Epidermal melanocyte (primary cell): ENCODE measurements around the gene KLHL29.
"Not testable (repeated sequence)": the region's sequence is repeated elsewhere in the genome, so short reads cannot be mapped to it uniquely, and the experiment has no call there.

Experiments
- DNase-seq: peaks from one replicate; pipeline ENCODE4 v3.0.0; 2011; ENCODE audit warnings: low spot score; ENCODE audit not compliant: insufficient read length

The KLHL29 gene

GRCh38 chr2:23705771-23706612 is 321.0 kb downstream of the KLHL29 start:
- DNase-seq: no peak

GRCh38 chr2:23706613-23707078 is 321.7 kb downstream of the KLHL29 start:
- no peak for DNase-seq

DNA sequence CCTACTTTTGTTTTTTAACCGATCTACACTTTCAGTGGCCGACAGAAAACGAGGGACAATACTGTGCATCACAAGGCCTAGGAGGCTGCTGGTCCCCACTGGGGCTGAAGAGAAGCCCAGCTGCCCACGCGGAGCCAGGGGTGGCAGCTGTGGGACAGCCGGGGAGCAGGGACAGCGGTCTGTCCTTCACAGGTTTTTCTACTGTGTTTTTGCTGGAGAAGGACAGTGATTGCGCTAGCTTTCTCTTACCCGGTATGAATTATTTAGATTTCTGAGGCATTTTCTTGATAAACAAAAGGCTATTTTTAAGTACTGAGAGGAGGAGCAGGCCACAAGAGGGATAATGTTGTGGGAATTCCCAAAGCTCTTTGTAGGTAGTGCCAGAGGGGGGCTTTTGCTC is 322.1 kb downstream of the KLHL29 start:
- no peak for DNase-seq

GRCh38 chr2:23708771-23709170 is 323.8 kb downstream of the KLHL29 start:
- DNase-seq: no peak

DNA sequence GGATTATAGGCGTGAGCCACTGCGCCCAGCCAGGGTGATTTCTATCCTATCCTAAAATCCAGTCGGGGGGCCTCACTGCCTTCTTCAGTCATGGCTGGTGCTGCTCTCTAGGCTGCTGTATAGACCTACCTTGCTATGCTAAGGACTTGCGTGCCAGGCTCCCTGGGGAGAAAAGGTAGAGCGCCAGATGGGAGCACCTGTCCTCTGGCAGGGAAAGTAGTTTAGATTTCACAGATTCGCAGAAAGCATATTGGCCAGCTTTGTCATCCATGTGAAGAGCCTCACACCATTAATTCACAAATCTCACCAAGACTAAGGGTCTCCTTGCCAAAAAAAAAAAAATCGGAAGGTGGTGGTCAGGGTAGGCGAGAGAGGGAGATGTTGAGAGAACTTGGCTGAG is 324.3 kb downstream of the KLHL29 start:
- no peak for DNase-seq

- DNase-seq: no peak
Measured at GRCh38 chr2:23711979-23712755, 327.2 kb downstream of the KLHL29 start.

GRCh38 chr2:23712756-23713151 is 327.8 kb downstream of the KLHL29 start:
- DNase-seq: no peak

DNA sequence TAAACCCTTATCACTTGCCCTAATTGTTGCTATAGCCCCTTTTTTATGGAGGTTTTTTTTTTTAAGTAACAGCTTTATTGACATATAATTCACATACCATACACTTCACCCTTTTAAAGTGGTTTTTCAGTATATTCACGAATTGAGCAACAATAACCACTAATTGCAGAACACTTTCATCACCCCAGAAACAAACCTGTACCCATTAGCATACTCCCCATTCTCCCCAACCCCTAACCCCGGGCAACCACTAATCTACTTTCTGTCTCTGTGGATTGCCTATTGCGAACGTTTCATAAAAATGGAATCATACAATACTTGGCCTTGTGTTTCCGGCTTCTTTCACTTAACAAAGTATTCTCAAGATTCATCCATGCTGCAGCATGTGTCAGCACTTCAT is 328.4 kb downstream of the KLHL29 start:
- no peak for DNase-seq

- DNase-seq: no peak
Measured at GRCh38 chr2:23718931-23719700, 334.1 kb downstream of the KLHL29 start.

- no peak for DNase-seq
Measured at GRCh38 chr2:23719716-23720115, 334.7 kb downstream of the KLHL29 start.

DNA sequence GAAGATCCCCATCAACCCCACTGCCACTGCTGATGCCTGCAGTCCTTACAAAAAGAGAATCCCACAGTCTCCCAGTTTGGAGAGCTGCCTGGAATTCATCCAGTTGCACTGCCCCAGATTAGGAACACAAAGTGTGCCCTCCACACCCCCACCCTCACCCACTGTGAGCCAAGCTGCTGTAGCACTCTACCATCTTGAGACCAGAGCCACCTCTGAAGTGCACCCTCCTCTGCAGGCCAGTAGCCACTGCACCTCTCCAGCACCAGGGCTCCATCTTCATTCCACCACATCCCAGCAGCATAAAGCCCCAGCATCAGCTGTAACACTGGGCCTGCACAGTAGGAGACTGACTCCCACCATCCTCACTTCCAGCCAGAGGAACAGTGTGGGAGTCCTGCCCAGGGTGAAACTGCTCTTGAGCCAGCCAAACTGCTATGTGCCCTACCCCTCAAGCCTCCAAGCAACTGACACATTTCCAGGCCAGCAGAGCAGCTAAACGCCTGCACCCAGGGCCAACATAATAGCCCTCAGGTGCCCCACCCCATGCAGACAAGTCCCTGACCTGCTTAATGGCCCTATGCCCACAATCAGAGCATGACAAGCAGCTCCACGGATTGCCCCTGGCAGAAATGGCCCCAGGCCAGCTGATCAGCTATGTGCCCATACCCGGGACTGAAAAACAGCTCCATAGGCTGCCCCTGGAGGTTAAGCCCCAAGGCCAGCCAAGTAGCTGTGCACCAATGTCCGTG is 335.9 kb downstream of the KLHL29 start:
- no peak for DNase-seq

DNA sequence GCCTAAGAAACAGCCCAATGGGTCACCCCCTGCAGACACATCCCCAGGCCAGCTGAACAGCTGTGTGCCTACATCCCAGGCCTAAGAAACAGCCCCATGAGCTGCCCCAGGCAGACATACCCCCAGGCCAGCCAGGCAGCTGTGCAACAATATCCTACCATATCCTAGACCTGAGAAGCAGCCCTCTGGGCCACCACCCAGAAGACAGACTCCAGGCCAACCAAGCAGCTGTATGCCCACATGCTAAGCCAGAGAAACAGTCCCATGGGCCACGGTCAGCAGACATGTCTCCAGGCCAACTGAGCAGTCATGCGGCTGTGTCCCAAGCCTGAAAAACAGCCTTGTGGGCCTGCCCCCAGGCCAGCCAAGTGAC is 336.5 kb downstream of the KLHL29 start:
- no peak for DNase-seq

DNA sequence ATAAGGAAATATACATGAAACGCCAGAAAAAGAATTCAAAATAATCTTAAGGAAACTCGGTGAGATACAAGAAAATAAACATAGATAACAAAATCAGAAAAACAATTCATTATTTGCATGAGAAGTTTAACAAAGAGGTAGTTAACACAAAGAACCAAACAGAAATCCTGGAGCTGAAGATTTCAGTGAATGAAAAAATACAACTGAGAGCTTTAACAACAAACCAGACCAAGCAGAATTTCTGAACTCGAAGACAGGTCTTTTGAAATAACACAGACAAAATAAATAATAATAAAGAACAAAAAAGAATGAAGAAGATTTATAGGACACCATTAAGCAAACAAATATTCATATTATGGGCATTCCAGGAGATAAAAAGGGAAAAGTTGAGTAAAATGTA is 337.3 kb downstream of the KLHL29 start:
- no peak for DNase-seq

DNA sequence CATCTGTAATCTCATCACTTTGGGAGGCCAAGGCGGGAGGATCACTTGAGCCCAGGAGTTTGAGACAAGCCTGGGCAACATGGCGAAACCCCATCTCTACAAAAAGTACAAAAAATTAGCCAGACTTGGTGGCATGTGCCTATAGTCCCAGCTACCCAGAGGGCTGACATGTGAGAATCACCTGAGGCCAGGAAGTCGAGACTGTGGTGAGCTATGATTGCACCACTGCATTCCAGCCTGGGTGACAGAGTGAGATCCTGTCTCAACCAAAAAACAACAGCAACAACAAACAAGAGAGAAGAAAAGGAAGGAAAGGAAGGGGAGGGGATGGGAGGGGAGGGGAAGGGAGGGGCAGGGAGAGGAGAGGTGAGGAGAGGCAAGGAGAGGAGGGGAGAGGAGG is 338.1 kb downstream of the KLHL29 start:
- DNase-seq: not testable (repeated sequence)

- DNase-seq: no peak
Measured at GRCh38 chr2:23734416-23734815, 349.4 kb downstream of the KLHL29 start.

DNA sequence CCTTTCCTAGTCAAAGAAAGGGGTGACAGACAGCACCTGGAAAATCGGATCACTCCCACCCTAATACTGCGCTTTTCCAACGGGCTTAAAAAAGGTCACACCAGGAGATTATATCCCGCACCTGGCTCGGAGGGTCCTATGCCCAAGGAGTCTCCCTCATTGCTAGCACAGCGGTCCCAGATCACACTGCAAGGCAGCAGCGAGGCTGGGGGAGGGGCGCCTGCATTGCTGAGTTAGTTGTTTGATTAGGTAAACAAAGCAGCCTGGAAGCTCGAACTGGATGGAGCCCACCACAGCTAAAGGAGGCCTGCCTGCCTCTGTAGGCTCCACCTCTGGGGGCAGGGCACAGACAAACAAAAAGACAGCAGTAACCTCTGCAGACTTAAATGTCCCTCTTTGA is 351.8 kb downstream of the KLHL29 start:
- DNase-seq: not testable (repeated sequence)

GRCh38 chr2:23745068-23745725 is 360.2 kb downstream of the KLHL29 start:
- DNase-seq: no peak

DNA sequence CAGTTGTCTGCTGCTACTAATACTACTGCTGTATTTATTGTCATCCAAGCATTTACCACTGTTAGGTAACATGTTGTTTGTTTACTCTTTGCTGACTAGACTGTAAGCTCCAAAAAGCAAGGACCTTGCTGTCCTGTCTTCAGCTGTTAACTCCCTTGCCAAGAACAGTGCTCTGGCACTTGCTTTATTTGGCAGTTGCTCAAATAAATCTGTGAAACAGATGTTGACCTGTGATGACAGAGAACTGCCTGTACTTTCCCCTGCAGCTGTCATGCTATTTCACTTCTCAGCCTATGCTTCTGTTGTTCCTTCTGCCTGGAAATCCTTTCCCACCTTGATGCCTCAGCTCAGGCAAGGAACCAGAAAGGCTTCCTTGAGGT is 360.7 kb downstream of the KLHL29 start:
- no peak for DNase-seq

GRCh38 chr2:23746141-23746863 is 361.3 kb downstream of the KLHL29 start:
- no peak for DNase-seq

DNA sequence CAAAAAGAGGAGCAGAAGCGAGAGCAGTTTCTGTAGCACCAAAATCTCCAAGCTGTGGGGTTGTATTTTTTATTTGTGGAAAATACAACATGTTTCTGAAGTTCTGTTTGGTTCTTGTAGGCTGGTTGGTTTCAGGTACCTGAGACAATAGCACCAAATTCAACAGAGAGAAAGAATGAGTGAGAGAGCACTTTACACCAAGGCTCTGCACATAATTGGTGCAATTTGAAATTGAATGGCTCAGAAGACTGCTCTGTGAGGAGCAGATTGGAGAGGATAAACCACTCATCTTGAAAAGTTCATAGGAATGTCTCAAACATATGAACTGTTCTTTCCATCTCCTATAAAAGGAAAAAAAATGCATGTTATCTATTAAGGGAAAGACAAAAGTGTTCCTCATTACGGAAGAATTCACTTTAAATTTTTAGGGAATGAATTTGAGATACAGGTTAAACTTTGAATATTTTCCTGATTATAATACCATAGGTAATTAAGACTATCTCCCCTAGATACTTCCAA is 366.8 kb downstream of the KLHL29 start:
- no peak for DNase-seq
